IMR-90 (cell line): Measurements from ENCODE around the gene SDCCAG8. TPM values are rescaled to one million over a fixed set of nuclear protein-coding genes. Genes with fewer than 3 reads are reported as not detected.

Experiments used
- ATAC-seq: fragments of 200-7000 bp; cut with Tn5 transposase; 2 replicates; pipeline ENCODE4 v1.9.1; 2020; ENCODE audit warnings: low read depth, mild to moderate bottlenecking, moderate library complexity
- BruUV-seq: library from RNA; stranded (reverse); fragments of 400-500 nt; replicated peaks from 2 replicates; lab custom pipeline; 2021; lab: Mats Ljungman, UMichigan
- CTCF ChIA-PET: fragments of 300-600 bp; formaldehyde crosslinking; extraction: SDS; loops from one replicate; lab custom pipeline; 2021; ENCODE audit warnings: antibody characterized with exemption; lab: Yijun Ruan, JAX
- POLR2A ChIA-PET: fragments of 300-600 bp; sonication (Branson Sonifier 250); formaldehyde crosslinking; loops from one replicate; lab custom pipeline; 2022; ENCODE audit warnings: antibody characterized with exemption; ENCODE audit not compliant: unreplicated experiment; lab: Charles Lee
- DNase-seq: peaks from one replicate; pipeline ENCODE4 v3.0.0; 2013
- H2AFZ ChIP-seq: replicated peaks from 2 replicates; pipeline ENCODE3; 2013; ENCODE audit warnings: low read length, mild to moderate bottlenecking; ENCODE audit not compliant: poor library complexity
- H2AK5ac ChIP-seq: 2 replicates; pipeline ENCODE4 v1.6.1; 2013; ENCODE audit warnings: low read depth, low read length, inconsistent platforms
- H2AK9ac ChIP-seq: replicated peaks from 2 replicates; pipeline ENCODE3; 2013; ENCODE audit warnings: mild to moderate bottlenecking, low read depth, low read length, moderate library complexity; ENCODE audit not compliant: poor library complexity
- H2BK120ac ChIP-seq: 2 replicates; pipeline ENCODE4 v1.6.1; 2013; ENCODE audit warnings: low read depth, low read length, inconsistent platforms
- H2BK15ac ChIP-seq: 3 replicates; pipeline ENCODE4 v1.6.1; 2013; ENCODE audit warnings: low read depth, low read length, inconsistent platforms
- H2BK20ac ChIP-seq: 2 replicates; pipeline ENCODE4 v1.6.1; 2013; ENCODE audit warnings: low read depth, mild to moderate bottlenecking, inconsistent platforms, low read length, moderate library complexity
- H2BK5ac ChIP-seq: 2 replicates; pipeline ENCODE4 v1.6.1; 2013; ENCODE audit warnings: mild to moderate bottlenecking, low read depth, low read length, inconsistent platforms; ENCODE audit not compliant: poor library complexity, severe bottlenecking
- H3K14ac ChIP-seq: replicated peaks from 2 replicates; pipeline ENCODE4 v1.6.1; 2013; ENCODE audit warnings: low read depth, low read length, inconsistent platforms
- H3K18ac ChIP-seq: 2 replicates; pipeline ENCODE4 v1.6.1; 2013; ENCODE audit warnings: low read depth, low read length, control low read depth
- H3K23ac ChIP-seq: 2 replicates; pipeline ENCODE4 v1.6.1; 2013; ENCODE audit warnings: low read depth, low read length, inconsistent platforms
- H3K27ac ChIP-seq: 2 replicates; pipeline ENCODE4 v1.5.1; 2013; ENCODE audit warnings: mild to moderate bottlenecking, control low read depth, low read length; ENCODE audit not compliant: insufficient read depth
- H3K27me3 ChIP-seq: 2 replicates; pipeline ENCODE4 v1.6.1; 2013; ENCODE audit warnings: low read length; ENCODE audit not compliant: control insufficient read depth, insufficient read depth
- H3K36me3 ChIP-seq: 2 replicates; pipeline ENCODE4 v1.6.1; 2013; ENCODE audit warnings: low read length, mixed read lengths; ENCODE audit not compliant: control insufficient read depth, insufficient read depth
- H3K4ac ChIP-seq: 2 replicates; pipeline ENCODE4 v1.6.1; 2013; ENCODE audit warnings: low read depth, low read length, inconsistent platforms
- H3K4me1 ChIP-seq: 2 replicates; pipeline ENCODE4 v1.6.1; 2013; ENCODE audit warnings: low read length, mixed read lengths; ENCODE audit not compliant: control insufficient read depth, insufficient read depth
- H3K4me2 ChIP-seq: 2 replicates; pipeline ENCODE4 v1.6.1; 2013; ENCODE audit warnings: low read depth, mild to moderate bottlenecking, control low read depth, low read length, moderate library complexity
- H3K4me3 ChIP-seq: 2 replicates; pipeline ENCODE4 v1.5.1; 2013; ENCODE audit warnings: low read depth, mild to moderate bottlenecking, control low read depth, low read length, moderate library complexity; ENCODE audit not compliant: insufficient read depth
- H3K56ac ChIP-seq: 2 replicates; pipeline ENCODE4 v1.6.1; 2013; ENCODE audit warnings: low read length, inconsistent platforms; ENCODE audit not compliant: insufficient read depth; ENCODE audit errors: extremely low read depth
- H3K79me1 ChIP-seq, 2 experiments: 2 replicates each; pipeline ENCODE4 v1.6.1; 2013; ENCODE audit warnings: low read length in 2 of 2, inconsistent platforms in 1 of 2, low read depth in 1 of 2
- H3K9ac ChIP-seq: 2 replicates; pipeline ENCODE4 v1.6.1; 2013; ENCODE audit warnings: low read depth, low read length, control low read depth
- H3K9me1 ChIP-seq: 2 replicates; pipeline ENCODE4 v1.6.1; 2013; ENCODE audit warnings: low read length, inconsistent platforms; ENCODE audit not compliant: insufficient read depth
- H3K9me3 ChIP-seq: 2 replicates; pipeline ENCODE4 v1.6.1; 2013; ENCODE audit warnings: low read length; ENCODE audit not compliant: control insufficient read depth, insufficient read depth
- H4K20me1 ChIP-seq: 2 replicates; pipeline ENCODE4 v1.6.1; 2013; ENCODE audit warnings: low read length, inconsistent platforms; ENCODE audit not compliant: insufficient read depth
- H4K5ac ChIP-seq: 2 replicates; pipeline ENCODE4 v1.6.1; 2013; ENCODE audit warnings: mild to moderate bottlenecking, low read depth, low read length, control low read depth
- H4K8ac ChIP-seq, 2 experiments: 2 replicates each; pipeline ENCODE4 v1.6.1; 2013; ENCODE audit warnings: low read depth in 2 of 2, low read length in 2 of 2, control low read depth in 1 of 2, inconsistent platforms in 1 of 2
- H4K91ac ChIP-seq: 2 replicates; pipeline ENCODE4 v1.6.1; 2013; ENCODE audit warnings: low read depth, low read length, inconsistent platforms; ENCODE audit not compliant: insufficient read depth
- BHLHE40 ChIP-seq: fragments of 150-350 bp; IDR thresholded peaks from 2 replicates; pipeline ENCODE4 v1.6.1; 2016; ENCODE audit warnings: mild to moderate bottlenecking, low read depth, low read length
- CEBPB ChIP-seq: IDR thresholded peaks from 2 replicates; pipeline ENCODE4 v1.6.1; 2012; ENCODE audit warnings: low read depth, low read length, improper control_type of control experiment
- CHD1 ChIP-seq: IDR thresholded peaks from 2 replicates; pipeline ENCODE4 v1.6.1; 2012; ENCODE audit warnings: low read depth, low read length, improper control_type of control experiment
- CTCF ChIP-seq: conservative IDR thresholded peaks from 2 replicates; pipeline ENCODE4 v1.5.1; 2012; ENCODE audit warnings: mild to moderate bottlenecking, low read depth, low read length, improper control_type of control experiment
- ELK1 ChIP-seq: fragments of 150-350 bp; IDR thresholded peaks from 2 replicates; pipeline ENCODE4 v1.6.1; 2016; ENCODE audit warnings: low read depth, mild to moderate bottlenecking, low read length, moderate library complexity, borderline replicate concordance
- FOS ChIP-seq: fragments of 150-350 bp; IDR thresholded peaks from 2 replicates; pipeline ENCODE4 v1.6.1; 2016; ENCODE audit warnings: low read depth, low read length
- MAFK ChIP-seq: IDR thresholded peaks from 2 replicates; pipeline ENCODE4 v1.6.1; 2012; ENCODE audit warnings: low read depth, low read length, improper control_type of control experiment
- MAZ ChIP-seq: IDR thresholded peaks from 2 replicates; pipeline ENCODE4 v1.6.1; 2012; ENCODE audit warnings: low read depth, mild to moderate bottlenecking, low read length, improper control_type of control experiment, moderate library complexity, borderline replicate concordance
- MXI1 ChIP-seq: IDR thresholded peaks from 2 replicates; pipeline ENCODE4 v1.6.1; 2012; ENCODE audit warnings: low read depth, mild to moderate bottlenecking, low read length, moderate library complexity, borderline replicate concordance
- NFE2L2 ChIP-seq: fragments of 150-350 bp; IDR thresholded peaks from 2 replicates; pipeline ENCODE4 v1.6.1; 2016; ENCODE audit warnings: low read depth, mild to moderate bottlenecking, low read length
- POLR2A ChIP-seq: IDR thresholded peaks from 2 replicates; pipeline ENCODE4 v1.6.1; 2012; ENCODE audit warnings: mild to moderate bottlenecking, low read depth, low read length
- RAD21 ChIP-seq: IDR thresholded peaks from 2 replicates; pipeline ENCODE4 v1.6.1; 2012; ENCODE audit warnings: low read length, improper control_type of control experiment
- RCOR1 ChIP-seq: IDR thresholded peaks from 2 replicates; pipeline ENCODE4 v1.6.1; 2012; ENCODE audit warnings: mild to moderate bottlenecking, low read length, improper control_type of control experiment; ENCODE audit not compliant: insufficient replicate concordance
- RFX5 ChIP-seq: IDR thresholded peaks from 2 replicates; pipeline ENCODE4 v1.8.0; 2012; ENCODE audit warnings: low read depth, mild to moderate bottlenecking, low read length, moderate library complexity
- SMC3 ChIP-seq: fragments of 150-350 bp; IDR thresholded peaks from 2 replicates; pipeline ENCODE4 v1.6.1; 2016; ENCODE audit warnings: low read depth, mild to moderate bottlenecking, antibody characterized with exemption, low read length, moderate library complexity
- USF2 ChIP-seq: fragments of 150-350 bp; IDR thresholded peaks from 2 replicates; pipeline ENCODE4 v1.6.1; 2017; ENCODE audit warnings: mild to moderate bottlenecking, antibody characterized with exemption, low read length, low read depth
- WGBS, 2 experiments: methylation state at CpG; one replicate each; pipeline versions ENCODE4 v1.1.5 to v1.1.7; 2013; ENCODE audit warnings: missing lambda C conversion rate in 2 of 2; ENCODE audit not compliant: insufficient read length in 1 of 2; ENCODE audit errors: extremely low coverage in 2 of 2; 5-methylcytosine and 5-hydroxymethylcytosine counted together
- dilution Hi-C: fragments of 300-500 bp; cut with HindIII; formaldehyde crosslinking; loops from one replicate; pipeline ENCODE4 v1.14.3; 2018; ENCODE audit warnings: low sequenced_read_pairs; ENCODE audit not compliant: unreplicated experiment
- in situ Hi-C: fragments of 300-500 bp; cut with MboI; formaldehyde crosslinking; loops from 3 replicates; pipeline ENCODE4 v1.14.3; 2019; ENCODE audit warnings: low sequenced_read_pairs, inconsistent platforms, mixed read lengths
- intact Hi-C: fragments of 100-400 bp; cut with micrococcal nuclease; formaldehyde crosslinking; loops from 2 replicates; pipeline ENCODE4 v1.10.0; 2022
- polyA plus RNA-seq, 3 experiments: library from polyadenylated mRNA; depleted of rRNA; stranded (reverse); fragments of >200 nt; gene quantifications; 2 replicates each; pipeline ENCODE4 v1.2.3, GENCODE V29; 2012; ENCODE audit warnings: low replicate concordance in 1 of 3
- total RNA-seq: library from RNA; depleted of rRNA; stranded (reverse); fragments of >200 nt; gene quantifications from 2 replicates; pipeline ENCODE4 v1.2.3, GENCODE V29; 2012

SDCCAG8 gene
- total and polyA plus RNA-seq, 2 of the 4 experiments (the other 2 are of a cell fraction): 25.2 to 46.8 TPM

GRCh38 chr1:243315455-243315854, 59.6 kb downstream of the SDCCAG8 start:
- H4K20me1 ChIP-seq: no peaks in the 10 kb centered on the region
- H3K18ac ChIP-seq: no peak overlapping the region
- no TSS peak for BruUV-seq
- in situ Hi-C loops: loop anchor here (25.0 kb wide), 2 partner anchors 853 to 1703 kb away; no protein-coding TSS in a partner anchor
- H3K9me1 ChIP-seq: no peaks in the 10 kb centered on the region; the same call in 1 of the 2 replicates
- no peak overlapping the region for H3K4me3 ChIP-seq
- H3K4me1 ChIP-seq: peaks cover 2% of the 10 kb centered on the region; the same call in 1 of the 2 replicates
- H2BK20ac ChIP-seq: no peak overlapping the region
- ChIA-PET POLR2A (no interaction called here), CTCF (no interaction called here)
- no peaks in the 10 kb centered on the region for H3K27me3 ChIP-seq
- no peak overlapping the region for H2AK9ac ChIP-seq
- no peak overlapping the region for H4K91ac ChIP-seq
- H3K56ac ChIP-seq: no peak overlapping the region
- H2AK5ac ChIP-seq: no peak overlapping the region
- TF ChIP-seq USF2 (no peak), SMC3 (no peak), POLR2A (no peak), RCOR1 (no peak), NFE2L2 (no peak), BHLHE40 (no peak), ELK1 (no peak), RFX5 (no peak), MAFK (no peak), CEBPB (no peak), CHD1 (no peak), RAD21 (no peak), MAZ (no peak), FOS (no peak), CTCF (no peak), MXI1 (no peak)
- intact Hi-C loops: no loop called here
- peaks cover 11% of the 10 kb centered on the region for H3K36me3 ChIP-seq
- H4K8ac ChIP-seq: no peak overlapping the region
- H3K14ac ChIP-seq: no peak overlapping the region
- no peak overlapping the region for H3K4ac ChIP-seq
- H2AFZ ChIP-seq: no peak overlapping the region
- no peak overlapping the region for H2BK120ac ChIP-seq
- no CpG with 5 or more reads among the region's 1 CpG for WGBS, 2 experiments
- H3K27ac ChIP-seq: no peak overlapping the region
- H2BK15ac ChIP-seq: no peak overlapping the region
- H4K5ac ChIP-seq: no peak overlapping the region
- ATAC-seq (peak; percentile 56; the same call in 1 of the 2 replicates), DNase-seq (peak; percentile 18)
- no peaks in the 10 kb centered on the region for H3K9me3 ChIP-seq
- H3K9ac ChIP-seq: no peak overlapping the region
- peak overlapping the region; percentile 42; the same call in 1 of the 2 replicates for H3K4me2 ChIP-seq
- no peak overlapping the region for H2BK5ac ChIP-seq
- dilution Hi-C loops: no loop called here
- H3K79me1 ChIP-seq: peaks cover 0 to 3% of the 10 kb centered on the region in 2 experiments; a peak in 2 of 4 replicates
- H3K23ac ChIP-seq: no peak overlapping the region
